ENCODE measurements around the gene CYP4A22.

CYP4A22 gene

GRCh38 chr1:47187231-47187925 is 50.1 kb downstream of the CYP4A22 start:
- no peak for TF ChIP-seq CTCF (IDR thresholded peaks at IDR 0.05)

GRCh38 chr1:47187926-47188250 is 50.6 kb downstream of the CYP4A22 start:
- no peak for TF ChIP-seq CTCF (IDR thresholded peaks at IDR 0.05)

- TF ChIP-seq CTCF (IDR thresholded peaks at IDR 0.05) = no peak
These were observed 51.8 kb downstream of the CYP4A22 start for GRCh38 chr1:47188791-47189785.

- TF ChIP-seq CTCF (IDR thresholded peaks at IDR 0.05) = no peak
These were observed 52.7 kb downstream of the CYP4A22 start, which contains the start of gene PDZK1IP1 for GRCh38 chr1:47189844-47190508. TSS of gene PDZK1IP1 (minus strand) at chr1:47190036. CDS start at chr1:47189932, 104 bp downstream.

GRCh38 chr1:47190509-47190855 is 53.2 kb downstream of the CYP4A22 start:
- no peak for TF ChIP-seq CTCF (IDR thresholded peaks at IDR 0.05)

- TF ChIP-seq CTCF (IDR thresholded peaks at IDR 0.05) = no peak
These were observed 53.6 kb downstream of the CYP4A22 start for GRCh38 chr1:47190857-47191256.

- no peak for TF ChIP-seq CTCF (IDR thresholded peaks at IDR 0.05)
These were observed 54.8 kb downstream of the CYP4A22 start for GRCh38 chr1:47191940-47192457.

Measured in LNCAP (cell line).